Measurements from ENCODE around the gene DHRS3.

DNA sequence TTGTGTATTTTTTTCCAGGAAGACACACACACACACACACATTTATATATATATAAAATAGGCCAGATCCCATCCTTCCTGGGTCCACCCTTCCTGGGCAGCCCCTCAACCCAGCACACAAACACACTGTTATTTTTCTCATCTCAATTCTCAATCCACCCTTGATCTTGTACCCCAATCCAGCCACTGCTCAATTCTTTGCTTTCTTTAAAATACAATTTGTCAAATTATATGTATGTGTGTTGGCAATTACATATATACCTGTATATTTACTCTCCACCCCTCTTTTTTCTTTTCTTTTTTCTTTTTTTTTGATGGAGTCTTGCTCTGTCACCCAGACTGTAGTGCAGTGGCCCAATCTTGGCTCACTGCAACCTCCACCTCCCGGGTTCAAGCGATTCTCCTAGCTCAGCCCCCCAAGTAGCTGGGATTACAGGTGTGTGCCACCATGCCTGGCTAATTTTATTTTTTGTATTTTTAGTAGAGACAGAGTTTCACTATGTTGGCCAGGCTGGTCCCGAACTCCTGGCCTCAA lies 88.3 kb downstream of the DHRS3 start:
- TF ChIP-seq, protein P1, sequence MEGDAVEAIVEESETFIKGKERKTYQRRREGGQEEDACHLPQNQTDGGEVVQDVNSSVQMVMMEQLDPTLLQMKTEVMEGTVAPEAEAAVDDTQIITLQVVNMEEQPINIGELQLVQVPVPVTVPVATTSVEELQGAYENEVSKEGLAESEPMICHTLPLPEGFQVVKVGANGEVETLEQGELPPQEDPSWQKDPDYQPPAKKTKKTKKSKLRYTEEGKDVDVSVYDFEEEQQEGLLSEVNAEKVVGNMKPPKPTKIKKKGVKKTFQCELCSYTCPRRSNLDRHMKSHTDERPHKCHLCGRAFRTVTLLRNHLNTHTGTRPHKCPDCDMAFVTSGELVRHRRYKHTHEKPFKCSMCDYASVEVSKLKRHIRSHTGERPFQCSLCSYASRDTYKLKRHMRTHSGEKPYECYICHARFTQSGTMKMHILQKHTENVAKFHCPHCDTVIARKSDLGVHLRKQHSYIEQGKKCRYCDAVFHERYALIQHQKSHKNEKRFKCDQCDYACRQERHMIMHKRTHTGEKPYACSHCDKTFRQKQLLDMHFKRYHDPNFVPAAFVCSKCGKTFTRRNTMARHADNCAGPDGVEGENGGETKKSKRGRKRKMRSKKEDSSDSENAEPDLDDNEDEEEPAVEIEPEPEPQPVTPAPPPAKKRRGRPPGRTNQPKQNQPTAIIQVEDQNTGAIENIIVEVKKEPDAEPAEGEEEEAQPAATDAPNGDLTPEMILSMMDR (conservative IDR thresholded peaks at IDR 0.05), result no peak
- no peak for TF ChIP-seq EZH2 (IDR thresholded peaks at IDR 0.05; ENCODE audit: low read depth)

Measured in PC-9 (cell line).